A549 (cell line): Measurements from ENCODE around the gene NDUFB8.

Experiments used
- BHLHE40 ChIP-seq: IDR thresholded peaks from 2 replicates; pipeline ENCODE4 v1.6.1; 2012; ENCODE audit warnings: low read depth, low read length, inconsistent platforms
- EP300 ChIP-seq, 2 experiments: fragments of >200 bp; sonication (Bioruptor Twin); formaldehyde crosslinking; IDR thresholded peaks; 2 replicates in 1 of 2; 3 replicates in 1 of 2; pipeline ENCODE4 v1.6.1; 2016 to 2017
- GATA3 ChIP-seq: IDR thresholded peaks from 2 replicates; pipeline ENCODE4 v1.6.1; 2012; ENCODE audit warnings: borderline replicate concordance
- MAZ ChIP-seq: fragments of 150-350 bp; IDR thresholded peaks from 2 replicates; pipeline ENCODE4 v1.6.1; 2014; ENCODE audit warnings: antibody characterized with exemption, low read depth, low read length, borderline replicate concordance
- MYC ChIP-seq: IDR thresholded peaks from 2 replicates; pipeline ENCODE4 v1.6.1; 2012; ENCODE audit warnings: mild to moderate bottlenecking, inconsistent platforms, low read length, improper control_type of control experiment, borderline replicate concordance
- POLR2A ChIP-seq: IDR thresholded peaks from 2 replicates; pipeline ENCODE4 v1.6.1; 2012; ENCODE audit warnings: mild to moderate bottlenecking, low read length
- TF ChIP-seq, protein P1 (sequence below): fragments of >200 bp; sonication (Bioruptor Twin); formaldehyde crosslinking; IDR thresholded peaks from 3 replicates; pipeline ENCODE4 v1.5.1; 2016

DNA sequence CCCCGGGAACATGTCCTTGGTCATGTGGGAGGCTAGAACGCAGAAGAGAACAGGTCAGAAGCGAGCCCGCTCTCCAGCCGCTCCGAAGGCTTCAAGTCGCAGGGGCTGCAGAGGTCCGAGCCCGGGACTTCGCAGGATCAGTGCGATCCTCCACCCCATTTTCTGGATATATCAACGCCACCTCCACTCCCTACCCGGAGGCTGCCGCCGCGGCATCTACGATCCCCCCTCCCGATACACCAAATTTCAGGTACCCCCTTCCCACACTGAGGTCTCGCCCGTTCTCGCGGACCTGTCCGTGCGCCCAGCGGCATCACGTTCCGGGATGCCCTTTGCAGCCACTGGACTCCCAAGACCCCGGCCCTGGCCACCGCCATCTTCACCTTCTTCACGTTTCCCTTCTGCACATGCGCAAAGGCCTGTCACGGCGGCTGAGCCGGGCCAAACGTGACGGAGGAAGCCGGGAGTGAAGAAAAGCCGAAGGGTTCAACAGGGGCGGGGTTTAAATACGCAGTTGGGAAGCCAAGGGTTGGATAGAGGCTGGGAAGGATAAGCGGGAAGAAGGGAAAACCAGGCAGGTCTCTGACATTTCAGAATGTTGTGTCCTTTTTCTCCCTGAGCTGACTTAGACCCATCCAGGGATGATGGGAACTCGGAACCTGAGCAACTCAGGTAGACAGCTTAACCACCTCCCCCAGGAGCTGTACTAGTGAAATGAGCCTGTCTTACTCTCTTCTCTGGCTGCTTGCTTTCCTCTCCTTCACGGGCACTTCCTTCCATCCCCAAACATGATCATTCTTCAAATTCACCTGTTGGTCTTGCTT, at the start of gene NDUFB8:
- TF ChIP-seq, protein P1, sequence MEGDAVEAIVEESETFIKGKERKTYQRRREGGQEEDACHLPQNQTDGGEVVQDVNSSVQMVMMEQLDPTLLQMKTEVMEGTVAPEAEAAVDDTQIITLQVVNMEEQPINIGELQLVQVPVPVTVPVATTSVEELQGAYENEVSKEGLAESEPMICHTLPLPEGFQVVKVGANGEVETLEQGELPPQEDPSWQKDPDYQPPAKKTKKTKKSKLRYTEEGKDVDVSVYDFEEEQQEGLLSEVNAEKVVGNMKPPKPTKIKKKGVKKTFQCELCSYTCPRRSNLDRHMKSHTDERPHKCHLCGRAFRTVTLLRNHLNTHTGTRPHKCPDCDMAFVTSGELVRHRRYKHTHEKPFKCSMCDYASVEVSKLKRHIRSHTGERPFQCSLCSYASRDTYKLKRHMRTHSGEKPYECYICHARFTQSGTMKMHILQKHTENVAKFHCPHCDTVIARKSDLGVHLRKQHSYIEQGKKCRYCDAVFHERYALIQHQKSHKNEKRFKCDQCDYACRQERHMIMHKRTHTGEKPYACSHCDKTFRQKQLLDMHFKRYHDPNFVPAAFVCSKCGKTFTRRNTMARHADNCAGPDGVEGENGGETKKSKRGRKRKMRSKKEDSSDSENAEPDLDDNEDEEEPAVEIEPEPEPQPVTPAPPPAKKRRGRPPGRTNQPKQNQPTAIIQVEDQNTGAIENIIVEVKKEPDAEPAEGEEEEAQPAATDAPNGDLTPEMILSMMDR = no peak
- TF ChIP-seq MYC (no peak), BHLHE40 (no peak), MAZ (no peak), GATA3 (no peak), EP300 (IDR thresholded peaks at IDR 0.05) (no peak), POLR2A (peak; percentile 83)
